ENCODE measurements around the gene CPA4.

DNA sequence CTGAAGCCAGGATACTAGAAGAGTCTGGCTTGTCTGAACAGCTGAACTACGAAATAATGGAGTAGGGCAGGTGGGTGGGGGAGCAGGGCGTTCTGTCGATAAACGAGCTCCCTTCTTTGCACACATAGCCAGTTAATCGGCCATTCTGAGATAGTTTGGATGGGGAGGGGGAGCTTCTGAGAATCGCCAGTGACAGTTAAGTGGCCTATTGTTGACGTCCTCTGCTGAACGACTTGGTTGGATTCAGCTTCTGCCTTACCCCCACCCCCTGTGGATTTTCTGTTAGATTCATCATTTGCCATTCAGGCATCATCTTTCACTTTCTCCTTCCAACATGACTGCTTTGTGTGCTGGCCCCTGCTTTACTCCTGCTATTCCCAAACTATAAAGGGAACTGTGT lies 52.2 kb downstream of the CPA4 start:
- TF ChIP-seq, protein P1, sequence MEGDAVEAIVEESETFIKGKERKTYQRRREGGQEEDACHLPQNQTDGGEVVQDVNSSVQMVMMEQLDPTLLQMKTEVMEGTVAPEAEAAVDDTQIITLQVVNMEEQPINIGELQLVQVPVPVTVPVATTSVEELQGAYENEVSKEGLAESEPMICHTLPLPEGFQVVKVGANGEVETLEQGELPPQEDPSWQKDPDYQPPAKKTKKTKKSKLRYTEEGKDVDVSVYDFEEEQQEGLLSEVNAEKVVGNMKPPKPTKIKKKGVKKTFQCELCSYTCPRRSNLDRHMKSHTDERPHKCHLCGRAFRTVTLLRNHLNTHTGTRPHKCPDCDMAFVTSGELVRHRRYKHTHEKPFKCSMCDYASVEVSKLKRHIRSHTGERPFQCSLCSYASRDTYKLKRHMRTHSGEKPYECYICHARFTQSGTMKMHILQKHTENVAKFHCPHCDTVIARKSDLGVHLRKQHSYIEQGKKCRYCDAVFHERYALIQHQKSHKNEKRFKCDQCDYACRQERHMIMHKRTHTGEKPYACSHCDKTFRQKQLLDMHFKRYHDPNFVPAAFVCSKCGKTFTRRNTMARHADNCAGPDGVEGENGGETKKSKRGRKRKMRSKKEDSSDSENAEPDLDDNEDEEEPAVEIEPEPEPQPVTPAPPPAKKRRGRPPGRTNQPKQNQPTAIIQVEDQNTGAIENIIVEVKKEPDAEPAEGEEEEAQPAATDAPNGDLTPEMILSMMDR (IDR thresholded peaks at IDR 0.05) = no peak
- TF ChIP-seq POLR2A (IDR thresholded peaks at IDR 0.05) = no peak

Data from lower leg skin (tissue), 3 donors.